ENCODE measurements around the gene FAM156A. TPM values are rescaled to one million over a fixed set of nuclear protein-coding genes. Genes with fewer than 3 reads are reported as not detected.
A peak's percentile ranks its signal among the peaks of the same experiment; 100 is the strongest.
"Not testable (repeated sequence)": the region's sequence is repeated elsewhere in the genome, so short reads cannot be mapped to it uniquely, and the experiment has no call there.

Gene FAM156A
- polyA plus RNA-seq, 1 donor from 2014 or later, result 66.6 TPM

DNA sequence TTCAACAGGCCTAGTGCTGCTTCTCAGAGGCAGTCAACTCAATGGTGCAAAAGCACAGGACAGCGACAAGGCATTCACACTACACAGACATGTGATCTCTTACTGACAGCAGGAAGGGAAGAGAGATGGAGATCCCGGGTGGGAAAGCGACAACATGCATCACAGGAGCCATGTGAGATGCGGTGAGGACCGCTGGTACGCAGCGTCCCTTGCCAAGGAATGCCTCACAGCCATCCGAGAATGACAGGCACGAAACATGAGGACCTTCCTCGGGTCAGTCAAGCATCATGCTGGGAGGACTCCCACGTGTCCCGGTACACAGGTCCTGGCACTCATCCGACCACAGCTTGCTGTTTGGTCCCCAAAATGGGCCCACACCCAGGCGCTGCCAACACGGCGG is 10.8 kb downstream of the FAM156A start:
- not testable (repeated sequence) for H3K79me2 ChIP-seq (replicated peaks; ENCODE audit: insufficient read depth, low read length); H2AFZ ChIP-seq (ENCODE audit: low read depth, low read length); H3K4me3 ChIP-seq (ENCODE audit: low read length); H3K27me3 ChIP-seq (ENCODE audit: insufficient read depth, low read depth, low read length); H3K36me3 ChIP-seq (ENCODE audit: insufficient read depth, low read length); H3K9ac ChIP-seq (ENCODE audit: low read length); H4K20me1 ChIP-seq (ENCODE audit: insufficient read depth); H3F3A ChIP-seq (ENCODE audit: insufficient read depth, low read length, poor library complexity, severe bottlenecking); H3K27ac ChIP-seq (ENCODE audit: low read length); H3K9me3 ChIP-seq (ENCODE audit: low read length); H3K9me2 ChIP-seq (ENCODE audit: insufficient read depth, low read length); H3K4me2 ChIP-seq (ENCODE audit: low read length)

DNA sequence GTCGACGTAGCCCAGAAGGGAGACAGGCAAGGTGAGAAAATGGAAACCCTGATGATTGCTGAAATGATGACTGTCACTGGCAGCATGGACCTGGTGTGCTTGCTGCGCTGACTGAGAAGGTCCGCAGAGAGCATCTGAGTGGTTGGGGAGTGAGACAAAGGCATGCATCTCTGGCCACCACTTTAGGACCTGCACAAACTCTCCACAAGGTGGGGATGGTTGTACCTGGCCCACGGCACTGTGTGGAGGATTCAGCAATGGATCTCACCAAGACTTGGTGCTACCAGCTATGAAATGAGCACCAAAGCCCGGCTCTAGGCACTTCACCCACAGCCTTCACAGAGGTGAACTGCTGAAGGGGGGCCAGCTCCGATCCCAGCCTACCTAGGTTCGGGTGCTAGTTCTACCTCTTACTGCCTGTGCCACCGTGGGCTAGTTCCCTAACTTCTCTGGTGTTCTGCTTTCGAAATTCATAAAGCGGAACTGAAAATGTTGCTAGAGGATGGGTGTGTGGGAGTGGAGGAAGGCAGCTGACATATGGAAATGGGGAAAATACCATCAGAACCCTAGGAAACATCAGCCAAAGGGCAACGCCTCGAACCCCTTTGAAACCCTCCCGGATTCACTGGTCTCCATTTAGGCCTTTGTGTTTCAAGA is 12.4 kb downstream of the FAM156A start:
- H2AFZ ChIP-seq (ENCODE audit: low read depth, low read length); H3K27ac ChIP-seq (ENCODE audit: low read length); H3K79me2 ChIP-seq (replicated peaks; ENCODE audit: insufficient read depth, low read length); H3K9ac ChIP-seq (ENCODE audit: low read length); H3K9me3 ChIP-seq (ENCODE audit: low read length); H3K27me3 ChIP-seq (ENCODE audit: insufficient read depth, low read depth, low read length); H3K4me3 ChIP-seq (ENCODE audit: low read length); H3K9me2 ChIP-seq (ENCODE audit: insufficient read depth, low read length); H4K20me1 ChIP-seq (ENCODE audit: insufficient read depth); H3K4me2 ChIP-seq (ENCODE audit: low read length); H3F3A ChIP-seq (ENCODE audit: insufficient read depth, low read length, poor library complexity, severe bottlenecking); H3K36me3 ChIP-seq (ENCODE audit: insufficient read depth, low read length): not testable (repeated sequence)

DNA sequence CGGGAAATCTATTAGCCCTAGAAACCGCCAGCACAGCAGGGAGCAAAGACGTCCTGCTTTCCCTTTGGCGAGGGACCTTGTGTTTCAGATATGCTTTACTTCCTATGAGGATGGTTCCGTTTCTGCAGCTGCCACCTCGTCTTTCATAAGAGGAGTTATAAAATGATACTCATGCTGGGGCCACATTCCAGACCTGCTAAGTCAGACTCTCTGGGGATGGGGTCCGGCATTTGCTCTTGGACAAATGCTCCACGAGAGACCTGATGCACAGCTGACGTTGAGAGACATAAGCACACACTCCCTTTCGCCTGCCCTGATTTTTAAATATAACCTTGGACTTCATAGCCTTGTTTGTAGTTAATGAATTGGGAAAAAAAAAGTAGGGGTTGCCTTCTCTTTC is 16.6 kb downstream of the FAM156A start:
- not testable (repeated sequence) for H4K20me1 ChIP-seq (ENCODE audit: insufficient read depth); H3F3A ChIP-seq (ENCODE audit: insufficient read depth, low read length, poor library complexity, severe bottlenecking); H3K9me2 ChIP-seq (ENCODE audit: insufficient read depth, low read length); H3K9ac ChIP-seq (ENCODE audit: low read length); H3K4me2 ChIP-seq (ENCODE audit: low read length); H2AFZ ChIP-seq (ENCODE audit: low read depth, low read length); H3K9me3 ChIP-seq (ENCODE audit: low read length); H3K79me2 ChIP-seq (replicated peaks; ENCODE audit: insufficient read depth, low read length); H3K27ac ChIP-seq (ENCODE audit: low read length); H3K36me3 ChIP-seq (ENCODE audit: insufficient read depth, low read length); H3K4me3 ChIP-seq (ENCODE audit: low read length); H3K27me3 ChIP-seq (ENCODE audit: insufficient read depth, low read depth, low read length)

DNA sequence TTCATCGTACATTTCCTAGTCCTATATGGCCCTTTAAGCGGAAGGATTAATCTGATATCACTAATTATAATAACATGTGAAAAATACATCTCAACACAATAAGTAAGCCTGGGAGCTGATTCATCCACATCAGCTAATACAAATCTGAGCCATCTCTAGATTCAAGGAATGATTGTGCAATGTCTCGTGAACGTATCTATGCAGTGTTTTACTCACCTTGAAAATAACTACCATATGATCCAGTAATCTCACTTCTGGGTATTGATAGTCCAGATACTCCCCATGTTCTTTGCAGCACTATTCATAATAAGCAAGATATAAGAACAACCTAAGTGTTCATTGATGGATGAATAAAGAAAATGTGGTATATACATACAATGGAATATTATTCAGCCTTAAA is 17.6 kb downstream of the FAM156A start:
- not testable (repeated sequence) for H3K79me2 ChIP-seq (replicated peaks; ENCODE audit: insufficient read depth, low read length); H3K9me2 ChIP-seq (ENCODE audit: insufficient read depth, low read length); H3K9me3 ChIP-seq (ENCODE audit: low read length); H4K20me1 ChIP-seq (ENCODE audit: insufficient read depth); H3F3A ChIP-seq (ENCODE audit: insufficient read depth, low read length, poor library complexity, severe bottlenecking); H3K9ac ChIP-seq (ENCODE audit: low read length); H3K27ac ChIP-seq (ENCODE audit: low read length); H3K4me3 ChIP-seq (ENCODE audit: low read length); H3K4me2 ChIP-seq (ENCODE audit: low read length); H2AFZ ChIP-seq (ENCODE audit: low read depth, low read length); H3K36me3 ChIP-seq (ENCODE audit: insufficient read depth, low read length); H3K27me3 ChIP-seq (ENCODE audit: insufficient read depth, low read depth, low read length)

DNA sequence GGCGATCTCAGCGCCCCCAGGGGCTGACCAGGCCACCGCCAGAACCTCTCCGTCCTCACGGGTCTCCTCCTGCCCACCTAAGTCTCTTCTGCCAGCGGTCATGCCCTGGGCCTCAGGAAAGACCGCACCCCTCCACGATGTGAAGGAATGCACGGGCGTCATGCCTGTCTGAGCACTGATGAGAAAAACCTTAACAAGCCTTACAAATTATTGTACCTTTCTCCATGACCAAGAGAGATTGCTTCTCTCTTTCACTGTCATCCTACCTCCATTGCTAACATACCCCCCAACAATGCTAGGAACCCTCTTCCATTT is 22.9 kb downstream of the FAM156A start:
- not testable (repeated sequence) for H3K36me3 ChIP-seq (ENCODE audit: insufficient read depth, low read length); H4K20me1 ChIP-seq (ENCODE audit: insufficient read depth); H3F3A ChIP-seq (ENCODE audit: insufficient read depth, low read length, poor library complexity, severe bottlenecking); H3K4me2 ChIP-seq (ENCODE audit: low read length); H3K9me2 ChIP-seq (ENCODE audit: insufficient read depth, low read length); H3K27me3 ChIP-seq (ENCODE audit: insufficient read depth, low read depth, low read length); H3K9me3 ChIP-seq (ENCODE audit: low read length); H3K79me2 ChIP-seq (replicated peaks; ENCODE audit: insufficient read depth, low read length)
- H3K27ac ChIP-seq (ENCODE audit: low read length), result peak overlapping the region; percentile 98
- peak overlapping the region; percentile 76 for H3K4me3 ChIP-seq (ENCODE audit: low read length)
- H3K9ac ChIP-seq (ENCODE audit: low read length), result peak overlapping the region; percentile 92
- H2AFZ ChIP-seq (ENCODE audit: low read depth, low read length), result peak overlapping the region; percentile 45
